ENCODE data around the gene CRELD2. TPM values are rescaled to one million over a fixed set of nuclear protein-coding genes. Genes with fewer than 3 reads are reported as not detected.
A peak's percentile ranks its signal among the peaks of the same experiment; 100 is the strongest.

CRELD2 gene
- total and polyA plus RNA-seq, 2 of the 13 experiments (the other 11 are each of a cell fraction or from before 2014, with no cell fraction given): 17.2 to 44.7 TPM

GRCh38 chr22:49936018-49936972 lies 17.9 kb downstream of the CRELD2 start (continued):
- TF ChIP-seq NCOA2 (CRISPR knock-in tag; IDR thresholded peaks at IDR 0.05): peak; percentile 71
- TF ChIP-seq RAD21 (CRISPR knock-in tag; IDR thresholded peaks at IDR 0.05): peak; percentile 42; the same call in 1 of the 2 replicates
- TF ChIP-seq ZNF274 (CRISPR knock-in tag; IDR thresholded peaks at IDR 0.05): no peak
- TF ChIP-seq ERF (CRISPR knock-in tag; IDR thresholded peaks at IDR 0.05): peak; percentile 93
- TF ChIP-seq MZF1 (CRISPR knock-in tag; IDR thresholded peaks at IDR 0.05; ENCODE audit: borderline replicate concordance): no peak
- TF ChIP-seq, protein P1, sequence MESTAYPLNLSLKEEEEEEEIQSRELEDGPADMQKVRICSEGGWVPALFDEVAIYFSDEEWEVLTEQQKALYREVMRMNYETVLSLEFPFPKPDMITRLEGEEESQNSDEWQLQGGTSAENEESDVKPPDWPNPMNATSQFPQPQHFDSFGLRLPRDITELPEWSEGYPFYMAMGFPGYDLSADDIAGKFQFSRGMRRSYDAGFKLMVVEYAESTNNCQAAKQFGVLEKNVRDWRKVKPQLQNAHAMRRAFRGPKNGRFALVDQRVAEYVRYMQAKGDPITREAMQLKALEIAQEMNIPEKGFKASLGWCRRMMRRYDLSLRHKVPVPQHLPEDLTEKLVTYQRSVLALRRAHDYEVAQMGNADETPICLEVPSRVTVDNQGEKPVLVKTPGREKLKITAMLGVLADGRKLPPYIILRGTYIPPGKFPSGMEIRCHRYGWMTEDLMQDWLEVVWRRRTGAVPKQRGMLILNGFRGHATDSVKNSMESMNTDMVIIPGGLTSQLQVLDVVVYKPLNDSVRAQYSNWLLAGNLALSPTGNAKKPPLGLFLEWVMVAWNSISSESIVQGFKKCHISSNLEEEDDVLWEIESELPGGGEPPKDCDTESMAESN (CRISPR knock-in tag; conservative IDR thresholded peaks at IDR 0.05): no peak
- no peak for TF ChIP-seq ZSCAN20 (CRISPR knock-in tag; IDR thresholded peaks at IDR 0.05; ENCODE audit: borderline replicate concordance)
- TF ChIP-seq PITX1 (CRISPR knock-in tag; IDR thresholded peaks at IDR 0.05): 0 out of 2 replicates have a peak, but pooled peaks have one; percentile 32
- TF ChIP-seq, protein P2, sequence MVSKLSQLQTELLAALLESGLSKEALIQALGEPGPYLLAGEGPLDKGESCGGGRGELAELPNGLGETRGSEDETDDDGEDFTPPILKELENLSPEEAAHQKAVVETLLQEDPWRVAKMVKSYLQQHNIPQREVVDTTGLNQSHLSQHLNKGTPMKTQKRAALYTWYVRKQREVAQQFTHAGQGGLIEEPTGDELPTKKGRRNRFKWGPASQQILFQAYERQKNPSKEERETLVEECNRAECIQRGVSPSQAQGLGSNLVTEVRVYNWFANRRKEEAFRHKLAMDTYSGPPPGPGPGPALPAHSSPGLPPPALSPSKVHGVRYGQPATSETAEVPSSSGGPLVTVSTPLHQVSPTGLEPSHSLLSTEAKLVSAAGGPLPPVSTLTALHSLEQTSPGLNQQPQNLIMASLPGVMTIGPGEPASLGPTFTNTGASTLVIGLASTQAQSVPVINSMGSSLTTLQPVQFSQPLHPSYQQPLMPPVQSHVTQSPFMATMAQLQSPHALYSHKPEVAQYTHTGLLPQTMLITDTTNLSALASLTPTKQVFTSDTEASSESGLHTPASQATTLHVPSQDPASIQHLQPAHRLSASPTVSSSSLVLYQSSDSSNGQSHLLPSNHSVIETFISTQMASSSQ (IDR thresholded peaks at IDR 0.05; ENCODE audit: low read depth): no peak
- TF ChIP-seq, protein P2 (CRISPR knock-in tag; IDR thresholded peaks at IDR 0.05; ENCODE audit: borderline replicate concordance): peak; percentile 44; the same call in 1 of the 2 replicates
- no peak for TF ChIP-seq HBP1 (CRISPR knock-in tag; IDR thresholded peaks at IDR 0.05; ENCODE audit: low read depth)
- TF ChIP-seq MIER3 (CRISPR knock-in tag; IDR thresholded peaks at IDR 0.05; ENCODE audit: borderline replicate concordance): peak; percentile 68
- TF ChIP-seq, protein P3, sequence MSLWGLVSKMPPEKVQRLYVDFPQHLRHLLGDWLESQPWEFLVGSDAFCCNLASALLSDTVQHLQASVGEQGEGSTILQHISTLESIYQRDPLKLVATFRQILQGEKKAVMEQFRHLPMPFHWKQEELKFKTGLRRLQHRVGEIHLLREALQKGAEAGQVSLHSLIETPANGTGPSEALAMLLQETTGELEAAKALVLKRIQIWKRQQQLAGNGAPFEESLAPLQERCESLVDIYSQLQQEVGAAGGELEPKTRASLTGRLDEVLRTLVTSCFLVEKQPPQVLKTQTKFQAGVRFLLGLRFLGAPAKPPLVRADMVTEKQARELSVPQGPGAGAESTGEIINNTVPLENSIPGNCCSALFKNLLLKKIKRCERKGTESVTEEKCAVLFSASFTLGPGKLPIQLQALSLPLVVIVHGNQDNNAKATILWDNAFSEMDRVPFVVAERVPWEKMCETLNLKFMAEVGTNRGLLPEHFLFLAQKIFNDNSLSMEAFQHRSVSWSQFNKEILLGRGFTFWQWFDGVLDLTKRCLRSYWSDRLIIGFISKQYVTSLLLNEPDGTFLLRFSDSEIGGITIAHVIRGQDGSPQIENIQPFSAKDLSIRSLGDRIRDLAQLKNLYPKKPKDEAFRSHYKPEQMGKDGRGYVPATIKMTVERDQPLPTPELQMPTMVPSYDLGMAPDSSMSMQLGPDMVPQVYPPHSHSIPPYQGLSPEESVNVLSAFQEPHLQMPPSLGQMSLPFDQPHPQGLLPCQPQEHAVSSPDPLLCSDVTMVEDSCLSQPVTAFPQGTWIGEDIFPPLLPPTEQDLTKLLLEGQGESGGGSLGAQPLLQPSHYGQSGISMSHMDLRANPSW (CRISPR knock-in tag; IDR thresholded peaks at IDR 0.05; ENCODE audit: borderline replicate concordance): no peak
- no peak for TF ChIP-seq ZNF256 (CRISPR knock-in tag; conservative IDR thresholded peaks at IDR 0.05)
- peak; percentile 96 for TF ChIP-seq TFE3 (CRISPR knock-in tag; IDR thresholded peaks at IDR 0.05)
- TF ChIP-seq TP53 (CRISPR knock-in tag; conservative IDR thresholded peaks at IDR 0.05): no peak
- TF ChIP-seq GTF2F1 (IDR thresholded peaks at IDR 0.05; ENCODE audit: low read length): no peak

Data from HepG2 (cell line).